HG02798 (cell line): ENCODE data around the gene ACADS.

Experiments used
- ATAC-seq: cut with Tn5 transposase; IDR thresholded peaks from one replicate; pipeline ENCODE4 v1.9.1; 2021; ENCODE audit warnings: mild to moderate bottlenecking; ENCODE audit not compliant: unreplicated experiment, poor library complexity

ACADS gene

GRCh38 chr12:120699553-120699952, 26.1 kb upstream of the ACADS start:
- ATAC-seq = no peak

DNA sequence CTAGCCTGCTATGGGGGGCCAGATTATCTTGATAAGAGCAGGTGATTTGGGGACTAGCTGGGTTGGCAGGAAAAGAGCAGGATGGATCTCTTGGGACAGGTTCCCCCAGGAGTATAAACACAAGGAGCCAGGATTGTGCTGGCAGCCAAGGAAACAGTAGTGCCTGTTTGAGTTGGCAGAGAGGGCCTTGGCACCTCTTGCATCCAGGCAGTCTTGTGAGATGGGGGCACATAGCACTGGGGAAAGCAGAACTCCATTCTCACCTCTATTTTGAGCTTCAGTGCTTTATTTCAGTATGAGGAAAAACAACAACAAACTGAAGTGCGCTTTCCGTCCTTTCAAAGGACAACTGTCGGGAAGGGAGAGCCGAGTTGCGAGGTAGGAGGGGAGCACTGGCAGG, 24.7 kb upstream of the ACADS start:
- ATAC-seq = no peak

DNA sequence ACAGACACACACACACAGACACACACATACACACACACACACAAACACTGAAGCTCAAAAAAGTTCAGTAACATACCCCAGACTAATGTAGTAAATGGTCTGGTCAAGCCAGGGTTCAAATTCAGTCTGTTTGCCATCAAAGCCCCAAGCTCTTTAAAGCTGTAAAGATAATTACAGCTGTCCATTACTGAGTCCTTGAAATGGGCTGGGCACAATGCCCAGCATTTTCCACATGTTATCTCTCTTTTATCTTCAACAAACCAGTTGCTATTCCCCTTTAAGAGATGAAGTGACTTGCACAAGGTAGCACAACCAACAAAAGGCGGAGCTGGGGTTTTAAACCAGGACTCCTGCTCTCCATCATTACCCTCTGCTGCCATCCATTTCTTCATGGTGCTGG, 23.0 kb upstream of the ACADS start:
- ATAC-seq = no peak

GRCh38 chr12:120703311-120703942, 22.2 kb upstream of the ACADS start:
- no peak for ATAC-seq

- no peak for ATAC-seq
Observed at GRCh38 chr12:120705618-120706017, 20.0 kb upstream of the ACADS start.

DNA sequence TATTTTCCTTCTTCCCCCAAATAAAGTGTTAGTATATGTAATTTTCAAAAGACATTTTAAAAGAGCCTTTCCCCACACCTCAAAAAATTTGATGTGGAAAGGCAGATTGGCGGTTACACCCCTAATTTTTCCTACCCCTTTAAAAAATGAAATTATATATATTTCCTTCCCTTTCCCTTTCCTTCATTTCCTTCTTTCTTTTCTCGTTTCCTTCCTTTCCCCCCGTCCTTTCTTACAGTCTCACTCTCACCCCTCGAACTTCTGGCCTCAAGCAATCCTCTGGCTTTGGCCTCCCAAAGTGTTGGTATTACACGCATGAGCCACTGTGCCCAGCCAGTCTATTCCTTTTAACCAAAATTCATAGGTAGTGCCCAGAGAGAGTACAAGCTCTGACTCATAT, 19.6 kb upstream of the ACADS start:
- no peak for ATAC-seq

DNA sequence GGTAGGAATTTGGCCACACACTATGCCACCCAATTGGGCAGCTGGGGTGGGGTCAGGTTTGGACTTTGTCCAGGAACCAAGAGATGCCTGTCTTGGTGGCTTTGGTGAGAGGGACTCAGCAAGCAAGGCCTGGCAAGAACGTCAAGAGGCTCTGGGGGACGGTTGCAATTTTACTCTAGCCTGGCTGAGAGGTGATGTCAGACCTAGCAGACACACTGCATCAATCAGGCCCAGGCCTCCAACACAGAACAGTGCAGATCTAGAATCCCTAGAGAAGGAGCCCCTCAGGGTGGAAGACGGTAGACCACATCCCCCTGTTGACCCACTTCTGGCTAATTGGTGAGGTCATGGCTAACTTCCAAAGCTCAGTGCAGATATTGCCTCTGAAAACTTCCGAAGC, 17.0 kb upstream of the ACADS start:
- ATAC-seq = no peak

DNA sequence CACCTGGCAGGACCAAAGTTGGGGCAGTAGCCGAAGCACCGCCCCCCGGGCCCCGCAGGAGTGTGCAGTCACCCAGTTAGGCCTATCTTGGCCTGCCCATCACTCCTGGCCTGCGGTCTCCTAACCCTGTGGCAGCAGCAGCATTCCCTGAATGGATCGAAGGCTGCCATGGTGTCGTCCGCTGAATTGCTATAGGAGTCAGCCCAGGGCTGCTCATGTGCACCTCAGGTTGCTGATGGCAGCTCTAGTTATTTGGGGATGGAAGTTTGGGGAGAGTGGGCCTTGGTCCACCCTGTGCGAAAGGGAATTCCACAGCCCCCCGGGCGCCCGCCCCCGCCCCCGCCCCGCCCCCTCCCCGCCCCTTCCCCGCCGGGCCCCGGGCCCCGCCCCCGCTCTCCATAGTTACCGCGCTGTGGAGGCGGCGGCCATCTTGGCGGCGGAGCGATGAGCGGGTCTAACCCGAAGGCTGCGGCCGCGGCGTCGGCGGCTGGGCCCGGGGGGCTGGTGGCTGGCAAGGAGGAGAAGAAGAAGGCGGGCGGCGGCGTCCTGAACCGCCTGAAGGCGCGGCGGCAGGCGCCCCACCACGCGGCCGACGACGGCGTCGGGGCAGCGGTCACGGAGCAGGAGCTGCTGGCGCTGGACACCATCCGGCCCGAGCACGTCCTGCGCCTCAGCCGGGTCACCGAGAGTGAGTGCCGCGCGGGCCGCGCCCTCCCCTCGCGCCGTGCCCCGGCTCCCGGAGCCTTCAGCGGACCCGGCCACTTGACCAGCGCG, 15.4 kb upstream of the ACADS start, which contains the start of gene UNC119B:
TSS of gene UNC119B (plus strand) at position 428 of the 774 bp plus-strand sequence. CDS start at position 445, 17 bp downstream.
- peak; percentile 74 for ATAC-seq

- peak; percentile 17 for ATAC-seq
Observed at GRCh38 chr12:120710805-120711296, 14.8 kb upstream of the ACADS start.

- no peak for ATAC-seq
Observed at GRCh38 chr12:120711411-120711810, 14.2 kb upstream of the ACADS start.

DNA sequence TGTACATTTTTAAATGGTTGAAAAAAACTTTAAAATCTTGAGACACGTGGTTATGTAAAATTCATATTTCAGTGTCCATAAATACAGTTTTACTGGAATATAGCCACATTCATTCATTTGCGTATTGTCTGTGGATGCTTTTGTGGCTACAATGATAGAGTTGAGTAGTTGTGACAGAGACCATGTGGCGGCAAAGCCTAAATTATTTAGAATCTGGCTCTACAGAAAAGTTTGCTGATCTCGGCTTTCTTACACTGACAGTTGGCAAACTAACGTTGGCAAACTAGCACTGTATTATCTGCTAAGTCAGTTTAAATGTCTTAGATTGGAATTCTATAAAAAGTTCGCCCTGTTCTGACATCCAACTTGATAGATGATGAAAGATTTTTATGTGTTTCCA, 13.0 kb upstream of the ACADS start:
- no peak for ATAC-seq

DNA sequence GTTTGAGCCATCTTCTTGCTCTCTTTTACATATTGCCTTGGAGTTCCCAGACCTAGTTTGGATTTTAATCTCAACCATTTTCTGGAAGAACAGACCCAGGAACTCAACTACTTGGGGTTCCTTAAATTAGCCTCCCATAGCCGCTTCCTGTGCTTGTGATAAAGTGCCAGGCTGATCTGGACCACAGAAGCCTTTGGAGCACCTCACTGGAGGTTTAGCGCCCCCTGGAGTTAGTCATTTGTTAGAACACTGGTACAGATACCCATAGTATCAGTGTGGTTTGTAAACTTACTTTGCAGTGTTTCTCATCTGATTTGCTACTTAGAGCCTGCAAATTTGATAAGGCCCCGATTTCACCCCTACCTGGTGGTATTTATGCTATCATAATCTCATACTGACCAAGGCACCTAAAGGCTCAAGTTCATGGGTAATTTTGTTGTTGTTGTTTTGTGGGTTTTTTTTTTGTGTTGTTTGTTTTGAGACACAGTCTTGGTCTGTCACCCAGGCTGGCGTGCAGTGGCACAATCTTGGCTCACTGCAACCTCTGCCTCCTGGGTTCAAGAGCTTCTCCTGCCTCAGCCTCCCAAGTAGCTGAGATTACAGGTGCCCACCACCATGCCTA, 11.7 kb upstream of the ACADS start:
- peak; percentile 35 for ATAC-seq

DNA sequence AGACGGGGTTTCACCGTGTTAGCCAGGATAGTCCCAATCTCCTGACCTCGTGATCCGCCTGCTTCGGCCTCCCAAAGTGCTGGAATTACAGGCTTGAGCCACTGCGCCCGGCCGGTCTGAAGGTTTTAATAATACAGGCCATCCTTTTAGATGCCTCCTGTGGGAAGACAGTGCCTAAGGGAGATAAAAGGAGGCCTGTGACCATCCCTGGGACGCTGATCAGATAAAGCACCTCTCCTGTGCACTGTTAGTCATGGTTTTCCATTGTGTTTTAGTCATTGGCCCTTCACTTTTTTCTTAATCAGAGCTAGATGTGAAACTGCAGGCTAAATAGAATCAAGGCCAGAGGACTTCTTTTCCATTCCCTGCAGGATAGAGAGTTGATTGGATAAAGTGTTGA, 7.6 kb upstream of the ACADS start:
- ATAC-seq = no peak

DNA sequence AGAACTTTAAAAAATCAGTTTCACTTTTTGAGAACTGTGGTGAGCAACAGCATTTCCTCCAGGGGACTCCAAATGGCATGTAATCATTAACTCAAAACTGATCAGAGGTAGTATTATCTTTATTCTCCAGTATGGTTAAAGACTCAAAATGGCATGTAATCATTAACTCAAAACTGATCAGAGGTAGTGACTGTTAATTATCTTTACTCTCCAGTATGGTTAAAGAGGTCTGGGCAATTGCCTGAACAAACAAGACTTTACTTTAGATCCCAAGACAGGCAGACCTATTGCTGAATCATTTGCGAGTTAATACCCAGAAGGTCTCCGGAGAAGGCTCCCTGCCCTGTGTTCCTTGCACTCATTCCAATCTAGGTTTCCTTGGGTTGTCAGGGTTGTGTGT, 6.6 kb upstream of the ACADS start:
- no peak for ATAC-seq

- ATAC-seq = no peak
Observed at GRCh38 chr12:120719496-120720233, 6.0 kb upstream of the ACADS start.

GRCh38 chr12:120720234-120720986, 5.2 kb upstream of the ACADS start:
- no peak for ATAC-seq

DNA sequence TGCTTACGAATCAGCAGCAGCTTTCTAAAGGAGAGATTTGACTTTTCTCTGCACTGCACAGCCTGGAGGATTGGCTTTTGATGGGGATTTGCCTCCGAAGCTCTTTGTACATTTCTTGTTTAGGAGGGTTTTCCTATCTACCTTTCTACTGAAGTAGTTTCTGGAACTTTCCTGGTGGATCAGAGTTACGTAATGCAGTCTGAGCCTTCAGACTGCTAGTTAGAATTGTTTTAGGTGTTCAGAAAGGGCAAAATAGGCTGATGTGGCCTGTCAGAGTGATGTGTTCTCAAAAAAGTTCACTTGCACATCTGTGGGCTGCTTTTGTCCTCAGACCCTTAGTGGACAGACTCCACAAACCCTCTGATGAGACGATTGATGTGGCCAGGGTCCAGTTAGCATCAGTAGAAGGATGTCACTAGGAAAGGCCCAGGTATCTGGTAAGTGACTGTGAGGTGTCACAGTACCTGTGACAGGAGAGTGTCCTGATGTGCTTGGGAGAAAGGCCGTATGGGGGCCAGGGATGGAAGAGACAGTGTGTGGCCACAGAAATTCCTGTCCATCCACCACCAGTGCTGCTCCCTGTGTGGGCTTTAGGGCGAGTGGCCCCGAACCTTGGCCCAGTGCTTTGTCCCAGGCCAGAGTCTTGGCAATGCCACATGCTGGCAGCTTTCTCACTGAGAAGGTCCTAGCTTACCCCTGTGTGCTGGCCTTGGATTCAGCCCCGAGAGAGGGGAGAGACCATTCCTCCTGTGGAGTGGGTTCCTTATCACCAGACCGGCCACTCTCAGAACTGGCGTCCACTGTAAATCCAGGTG, 4.4 kb upstream of the ACADS start:
- no peak for ATAC-seq

DNA sequence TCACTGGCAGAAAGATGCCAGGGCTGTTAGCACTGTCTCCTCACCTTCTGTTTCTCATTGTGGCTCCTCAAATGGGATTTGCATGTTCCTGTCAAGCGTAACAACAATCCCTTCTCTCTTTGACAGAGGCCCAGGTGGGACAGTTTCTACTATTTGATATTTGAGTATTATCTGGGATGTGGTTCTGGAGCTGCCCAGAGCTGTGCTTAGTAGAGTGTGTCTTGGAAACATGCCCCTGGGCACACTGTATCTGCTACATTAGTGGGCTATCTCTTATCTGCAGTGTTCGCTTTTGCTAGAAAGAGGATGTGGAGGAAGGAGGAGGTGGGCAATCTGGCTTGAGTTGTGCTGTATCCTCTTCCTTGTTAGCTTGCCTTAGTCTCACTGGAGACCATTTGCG, 3.8 kb upstream of the ACADS start:
- no peak for ATAC-seq

DNA sequence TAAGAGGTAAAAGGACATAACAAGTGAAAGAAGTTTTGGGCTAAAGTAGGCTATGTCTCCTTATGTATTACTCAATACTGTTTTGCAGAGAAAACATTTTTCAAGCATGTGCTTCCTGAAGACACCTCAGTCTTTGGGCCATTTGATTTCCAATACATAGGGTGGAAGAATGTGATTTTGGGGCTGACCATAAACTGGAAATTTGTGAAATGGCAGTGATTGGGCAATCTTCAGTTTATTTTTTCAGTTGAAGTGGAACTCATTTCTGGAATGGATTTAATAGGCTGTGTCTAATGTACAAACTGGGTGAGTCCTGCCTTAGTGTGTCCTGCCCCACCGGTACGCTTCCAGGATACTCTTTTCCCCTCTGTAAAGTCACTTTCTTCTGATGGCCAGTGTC, 2.8 kb upstream of the ACADS start:
- ATAC-seq = no peak
